Measurements from ENCODE around the gene SART1.
A peak's percentile ranks its signal among the peaks of the same experiment; 100 is the strongest.

SART1 gene

GRCh38 chr11:65928667-65929066 lies 32.9 kb upstream of the SART1 start:
- no peak for DNase-seq (ENCODE audit: low read depth)
- no peak for TF ChIP-seq MAX (IDR thresholded peaks at IDR 0.05; ENCODE audit: low read depth, low read length)
- TF ChIP-seq MYC (IDR thresholded peaks at IDR 0.05; ENCODE audit: low read depth, low read length): no peak
- no peak for TF ChIP-seq POLR2A (IDR thresholded peaks at IDR 0.05; ENCODE audit: extremely low read depth, insufficient read length)
- TF ChIP-seq CTCF (IDR thresholded peaks at IDR 0.05; ENCODE audit: low read depth, low read length): no peak
- no peak overlapping the region for H3K4me3 ChIP-seq (ENCODE audit: low read depth, low read length)

GRCh38 chr11:65931773-65932557 lies 29.6 kb upstream of the SART1 start:
- no peak for DNase-seq (ENCODE audit: low read depth)
- no peak for TF ChIP-seq MYC (IDR thresholded peaks at IDR 0.05; ENCODE audit: low read depth, low read length)
- no peak overlapping the region for H3K4me3 ChIP-seq (ENCODE audit: low read depth, low read length)

GRCh38 chr11:65932558-65932919 lies 29.0 kb upstream of the SART1 start:
- DNase-seq (ENCODE audit: low read depth): peak; percentile 35
- H3K4me3 ChIP-seq (ENCODE audit: low read depth, low read length): no peak overlapping the region
- TF ChIP-seq MYC (IDR thresholded peaks at IDR 0.05; ENCODE audit: low read depth, low read length): no peak
- TF ChIP-seq MAX (IDR thresholded peaks at IDR 0.05; ENCODE audit: low read depth, low read length): no peak
- no peak for TF ChIP-seq CTCF (IDR thresholded peaks at IDR 0.05; ENCODE audit: low read depth, low read length)
- TF ChIP-seq POLR2A (IDR thresholded peaks at IDR 0.05; ENCODE audit: extremely low read depth, insufficient read length): no peak

- DNase-seq (ENCODE audit: low read depth): no peak
- no peak for TF ChIP-seq MAX (IDR thresholded peaks at IDR 0.05; ENCODE audit: low read depth, low read length)
- no peak for TF ChIP-seq MYC (IDR thresholded peaks at IDR 0.05; ENCODE audit: low read depth, low read length)
- TF ChIP-seq CTCF (IDR thresholded peaks at IDR 0.05; ENCODE audit: low read depth, low read length): no peak
- no peak for TF ChIP-seq POLR2A (IDR thresholded peaks at IDR 0.05; ENCODE audit: extremely low read depth, insufficient read length)
- H3K4me3 ChIP-seq (ENCODE audit: low read depth, low read length): no peak overlapping the region
Measured at GRCh38 chr11:65934014-65934413, 27.5 kb upstream of the SART1 start.

- no peak overlapping the region for H3K4me3 ChIP-seq (ENCODE audit: low read depth, low read length)
- no peak for DNase-seq (ENCODE audit: low read depth)
- TF ChIP-seq POLR2A (IDR thresholded peaks at IDR 0.05; ENCODE audit: extremely low read depth, insufficient read length) (no peak), MAX (IDR thresholded peaks at IDR 0.05; ENCODE audit: low read depth, low read length) (no peak), CTCF (IDR thresholded peaks at IDR 0.05; ENCODE audit: low read depth, low read length) (no peak), MYC (IDR thresholded peaks at IDR 0.05; ENCODE audit: low read depth, low read length) (no peak)
Measured at GRCh38 chr11:65937766-65938165, 23.8 kb upstream of the SART1 start.

- no peak for DNase-seq (ENCODE audit: low read depth)
- TF ChIP-seq MYC (IDR thresholded peaks at IDR 0.05; ENCODE audit: low read depth, low read length): no peak
- TF ChIP-seq MAX (IDR thresholded peaks at IDR 0.05; ENCODE audit: low read depth, low read length): no peak
- TF ChIP-seq POLR2A (IDR thresholded peaks at IDR 0.05; ENCODE audit: extremely low read depth, insufficient read length): no peak
- TF ChIP-seq CTCF (IDR thresholded peaks at IDR 0.05; ENCODE audit: low read depth, low read length): no peak
- H3K4me3 ChIP-seq (ENCODE audit: low read depth, low read length): no peak overlapping the region
Measured at GRCh38 chr11:65941720-65942310, 19.7 kb upstream of the SART1 start.

Measured in NB4 (cell line).